ENCODE data around the gene SEC23B. TPM values are rescaled to one million over a fixed set of nuclear protein-coding genes. Genes with fewer than 3 reads are reported as not detected.
"Not testable (repeated sequence)": the region's sequence is repeated elsewhere in the genome, so short reads cannot be mapped to it uniquely, and the experiment has no call there.

The SEC23B gene
- polyA plus RNA-seq, 6 donors from 2014 or later, result 32.5 to 55.5 (median 39.7) TPM

GRCh38 chr20:18504479-18505060, 3.2 kb upstream of the SEC23B start:
- Mint-ChIP-seq H3K27me3 (peaks cover 7 to 34% (median 13%) of the 10 kb centered on the region in 3 donors), H3K27ac (peak overlapping the region in 1 of 6 donors; percentile 13), H3K9me3 (no peaks in the 10 kb centered on the region), H3K36me3 (peaks cover 0 to 8% of the 10 kb centered on the region in 2 donors), H3K4me3 (no peak overlapping the region), H3K4me1 (peaks cover 19 to 27% (median 23%) of the 10 kb centered on the region in 3 donors)
- ATAC-seq (ENCODE audit: low read depth in 2 of 2) (no peak), DNase-seq (no peak)

- H3K9me3 Mint-ChIP-seq, result no peaks in the 10 kb centered on the region
- H3K4me1 Mint-ChIP-seq, result peaks cover 30 to 31% (median 30%) of the 10 kb centered on the region in 3 donors
- H3K27ac Mint-ChIP-seq, result peak overlapping the region; percentile 99 to 100 (median 100)
- ATAC-seq (ENCODE audit: low read depth in 2 of 2) (no peak), DNase-seq (no peak)
- H3K4me3 Mint-ChIP-seq, result peak overlapping the region; percentile 93 to 100 (median 98)
- H3K27me3 Mint-ChIP-seq, result peaks cover 7 to 27% (median 10%) of the 10 kb centered on the region in 3 donors
- peaks cover 6 to 23% of the 10 kb centered on the region in 2 donors for H3K36me3 Mint-ChIP-seq
Measured at GRCh38 chr20:18506744-18507143, 996 bp upstream of the SEC23B start.

GRCh38 chr20:18511571-18511970, 3.8 kb downstream of the SEC23B start:
- H3K27me3 Mint-ChIP-seq, result no peaks in the 10 kb centered on the region
- peaks cover 12 to 26% of the 10 kb centered on the region in 2 donors for H3K36me3 Mint-ChIP-seq
- ATAC-seq (ENCODE audit: low read depth in 2 of 2), result no peak
- no peak overlapping the region for H3K4me3 Mint-ChIP-seq
- no peak for DNase-seq
- peak overlapping the region in 1 of 6 donors; percentile 59 for H3K27ac Mint-ChIP-seq
- H3K9me3 Mint-ChIP-seq, result no peaks in the 10 kb centered on the region
- H3K4me1 Mint-ChIP-seq, result peaks cover 32 to 37% (median 35%) of the 10 kb centered on the region in 3 donors

DNA sequence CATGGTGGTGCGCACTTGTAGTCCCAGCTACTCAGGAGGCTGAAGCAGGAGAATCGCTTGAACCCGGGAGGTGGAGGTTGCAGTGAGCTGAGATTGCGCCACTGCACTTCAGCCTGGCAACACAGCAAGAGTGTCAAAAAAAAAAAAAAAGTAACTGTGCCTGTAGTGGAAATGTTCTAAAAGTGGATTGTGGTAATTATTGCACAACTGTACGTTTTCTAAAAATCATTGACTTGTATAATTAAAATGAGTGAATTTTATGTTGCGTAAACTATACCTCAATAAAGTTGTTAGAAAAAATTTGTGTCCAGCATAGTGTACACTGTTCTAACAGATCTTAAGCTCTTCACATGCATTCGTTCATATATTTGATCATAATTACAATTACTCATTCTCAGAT, 5.5 kb downstream of the SEC23B start:
- Mint-ChIP-seq H3K36me3 (peaks cover 12 to 26% of the 10 kb centered on the region in 2 donors), H3K4me3 (no peak overlapping the region), H3K9me3 (no peaks in the 10 kb centered on the region), H3K4me1 (peaks cover 20 to 25% (median 23%) of the 10 kb centered on the region in 3 donors), H3K27me3 (no peaks in the 10 kb centered on the region), H3K27ac (peak overlapping the region in 1 of 6 donors; percentile 52)
- no peak for ATAC-seq (ENCODE audit: low read depth in 2 of 2)
- DNase-seq, result no peak

DNA sequence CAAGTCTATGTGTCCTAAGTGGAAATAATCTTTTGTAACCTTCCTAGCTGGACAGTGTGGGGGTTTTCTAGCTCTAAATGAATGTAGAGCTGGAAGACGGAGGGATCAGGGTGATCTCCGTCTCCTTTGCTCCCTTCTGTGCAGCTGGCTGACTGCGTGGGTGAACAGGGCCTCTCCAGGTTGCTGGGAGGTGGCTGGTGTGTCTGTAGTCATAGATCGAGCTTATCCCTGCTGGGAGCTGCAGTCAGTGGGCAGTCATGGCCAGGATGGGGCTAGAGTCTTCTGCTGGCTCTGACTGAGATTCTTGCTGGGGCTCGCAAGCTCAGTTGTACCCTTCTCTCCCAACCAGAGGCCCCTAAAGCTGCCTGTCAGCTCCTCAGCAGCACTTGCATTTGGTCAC, 6.4 kb downstream of the SEC23B start:
- Mint-ChIP-seq H3K36me3 (peaks cover 12 to 26% of the 10 kb centered on the region in 2 donors), H3K27me3 (no peaks in the 10 kb centered on the region), H3K27ac (peak overlapping the region in 1 of 6 donors; percentile 69), H3K4me3 (no peak overlapping the region), H3K4me1 (peaks cover 11 to 18% (median 14%) of the 10 kb centered on the region in 3 donors), H3K9me3 (no peaks in the 10 kb centered on the region)
- DNase-seq (no peak), ATAC-seq (ENCODE audit: low read depth in 2 of 2) (no peak)

- Mint-ChIP-seq H3K36me3 (peaks cover 6 to 16% of the 10 kb centered on the region in 2 donors), H3K9me3 (no peaks in the 10 kb centered on the region), H3K4me3 (no peak overlapping the region), H3K27me3 (no peaks in the 10 kb centered on the region), H3K4me1 (peaks cover 3 to 12% (median 11%) of the 10 kb centered on the region in 3 donors), H3K27ac (peak overlapping the region in 1 of 6 donors; percentile 67)
- DNase-seq (no peak), ATAC-seq (ENCODE audit: low read depth in 2 of 2) (no peak)
Measured at GRCh38 chr20:18515973-18516372, 8.2 kb downstream of the SEC23B start.

- not testable (repeated sequence) for H3K4me1 Mint-ChIP-seq; ATAC-seq (ENCODE audit: low read depth in 2 of 2); H3K4me3 Mint-ChIP-seq; H3K9me3 Mint-ChIP-seq; H3K27me3 Mint-ChIP-seq; DNase-seq; H3K27ac Mint-ChIP-seq
- H3K36me3 Mint-ChIP-seq, result peaks cover 8 to 20% of the 10 kb centered on the region in 2 donors
Measured at GRCh38 chr20:18522066-18522465, 14.3 kb downstream of the SEC23B start.

DNA sequence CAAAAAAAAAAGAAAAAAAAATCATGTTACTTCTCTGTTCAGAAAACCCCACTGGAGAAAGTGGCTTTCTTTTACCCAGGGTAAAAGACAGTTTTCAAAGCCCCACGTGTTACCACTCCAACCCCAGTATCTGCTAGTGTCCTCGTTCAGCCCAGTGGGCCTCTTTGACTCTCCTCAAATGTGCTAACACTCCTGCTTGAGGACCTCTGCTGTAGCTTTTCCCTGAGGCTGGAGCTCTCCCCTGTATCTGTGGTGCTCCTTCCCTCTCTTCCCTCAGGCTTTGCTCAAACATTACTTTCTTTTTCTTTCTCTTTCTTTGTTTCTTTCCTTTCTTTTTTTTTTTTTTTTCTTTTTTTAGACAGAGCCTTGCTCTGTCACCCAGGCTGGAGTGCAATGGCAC, 15.3 kb downstream of the SEC23B start:
- H3K36me3 Mint-ChIP-seq, result peaks cover 8 to 28% of the 10 kb centered on the region in 2 donors
- DNase-seq (no peak), ATAC-seq (ENCODE audit: low read depth in 2 of 2) (no peak)
- H3K9me3 Mint-ChIP-seq, result no peaks in the 10 kb centered on the region
- no peaks in the 10 kb centered on the region for H3K4me1 Mint-ChIP-seq
- peak overlapping the region in 1 of 6 donors; percentile 35 for H3K27ac Mint-ChIP-seq
- no peak overlapping the region for H3K4me3 Mint-ChIP-seq
- H3K27me3 Mint-ChIP-seq, result no peaks in the 10 kb centered on the region

DNA sequence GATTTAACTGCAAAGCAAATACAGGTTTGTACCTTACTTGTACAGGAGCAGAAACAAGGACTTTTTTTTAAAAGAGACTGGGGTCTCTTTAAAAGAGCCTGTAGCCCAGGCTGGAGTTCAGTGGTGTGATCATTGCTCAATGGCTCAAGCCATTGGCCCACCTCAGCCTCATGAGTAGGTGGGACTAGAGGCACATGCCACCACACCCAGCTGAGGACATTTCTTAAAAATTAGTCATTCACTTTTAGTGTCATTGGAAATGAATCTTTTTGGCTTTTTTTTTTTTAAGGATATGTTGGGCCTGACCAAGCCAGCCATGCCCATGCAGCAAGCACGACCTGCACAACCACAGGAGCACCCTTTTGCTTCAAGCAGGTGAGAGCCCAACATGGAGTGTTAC, 16.9 kb downstream of the SEC23B start:
- Mint-ChIP-seq H3K27me3 (no peaks in the 10 kb centered on the region), H3K27ac (no peak overlapping the region), H3K9me3 (no peaks in the 10 kb centered on the region), H3K4me1 (no peaks in the 10 kb centered on the region), H3K4me3 (no peak overlapping the region), H3K36me3 (peaks cover 17 to 43% of the 10 kb centered on the region in 2 donors)
- no peak for DNase-seq
- ATAC-seq (ENCODE audit: low read depth in 2 of 2), result no peak

- H3K4me1 Mint-ChIP-seq; H3K9me3 Mint-ChIP-seq; ATAC-seq (ENCODE audit: low read depth in 2 of 2); H3K27ac Mint-ChIP-seq; H3K4me3 Mint-ChIP-seq; DNase-seq; H3K27me3 Mint-ChIP-seq: not testable (repeated sequence)
- H3K36me3 Mint-ChIP-seq, result peaks cover 25 to 52% of the 10 kb centered on the region in 2 donors
Measured at GRCh38 chr20:18526761-18527160, 19.0 kb downstream of the SEC23B start.

GRCh38 chr20:18527339-18527738, 19.6 kb downstream of the SEC23B start:
- ATAC-seq (ENCODE audit: low read depth in 2 of 2) (no peak), DNase-seq (no peak)
- H3K9me3 Mint-ChIP-seq, result no peaks in the 10 kb centered on the region
- peak overlapping the region in 2 of 6 donors; percentile 21 to 84 for H3K27ac Mint-ChIP-seq
- H3K36me3 Mint-ChIP-seq, result peaks cover 29 to 52% of the 10 kb centered on the region in 2 donors
- no peaks in the 10 kb centered on the region for H3K4me1 Mint-ChIP-seq
- no peak overlapping the region for H3K4me3 Mint-ChIP-seq
- no peaks in the 10 kb centered on the region for H3K27me3 Mint-ChIP-seq

DNA sequence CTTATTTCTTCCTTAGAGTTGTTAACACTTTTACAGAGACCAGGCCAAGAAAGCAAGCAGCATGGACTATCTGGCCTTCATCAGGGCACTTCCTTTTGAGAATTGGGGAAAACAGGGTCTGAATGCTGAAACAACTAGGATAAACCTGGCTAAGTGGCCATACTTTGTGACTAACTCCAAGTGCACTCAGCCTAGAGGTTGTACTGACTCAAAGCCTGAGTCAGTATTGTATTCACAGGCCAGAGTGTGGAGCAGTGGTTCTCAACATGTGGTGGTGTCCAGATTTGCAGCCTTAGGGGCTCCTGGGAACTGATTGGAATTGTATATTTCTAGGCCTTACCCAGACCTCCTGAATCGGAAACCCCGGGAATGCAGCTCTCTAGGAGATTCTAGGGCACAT, 20.1 kb downstream of the SEC23B start:
- DNase-seq, result no peak
- peaks cover 34 to 52% of the 10 kb centered on the region in 2 donors for H3K36me3 Mint-ChIP-seq
- H3K27me3 Mint-ChIP-seq, result no peaks in the 10 kb centered on the region
- no peak overlapping the region for H3K4me3 Mint-ChIP-seq
- H3K4me1 Mint-ChIP-seq, result no peaks in the 10 kb centered on the region
- ATAC-seq (ENCODE audit: low read depth in 2 of 2), result no peak
- H3K27ac Mint-ChIP-seq, result peak overlapping the region in 1 of 6 donors; percentile 21
- H3K9me3 Mint-ChIP-seq, result no peaks in the 10 kb centered on the region

- H3K4me3 Mint-ChIP-seq, result no peak overlapping the region
- no peak for DNase-seq
- H3K9me3 Mint-ChIP-seq, result no peaks in the 10 kb centered on the region
- H3K27ac Mint-ChIP-seq, result no peak overlapping the region
- no peaks in the 10 kb centered on the region for H3K4me1 Mint-ChIP-seq
- no peaks in the 10 kb centered on the region for H3K27me3 Mint-ChIP-seq
- H3K36me3 Mint-ChIP-seq, result peaks cover 34 to 50% of the 10 kb centered on the region in 2 donors
- ATAC-seq (ENCODE audit: low read depth in 2 of 2), result no peak
Measured at GRCh38 chr20:18529041-18529440, 21.3 kb downstream of the SEC23B start.

DNA sequence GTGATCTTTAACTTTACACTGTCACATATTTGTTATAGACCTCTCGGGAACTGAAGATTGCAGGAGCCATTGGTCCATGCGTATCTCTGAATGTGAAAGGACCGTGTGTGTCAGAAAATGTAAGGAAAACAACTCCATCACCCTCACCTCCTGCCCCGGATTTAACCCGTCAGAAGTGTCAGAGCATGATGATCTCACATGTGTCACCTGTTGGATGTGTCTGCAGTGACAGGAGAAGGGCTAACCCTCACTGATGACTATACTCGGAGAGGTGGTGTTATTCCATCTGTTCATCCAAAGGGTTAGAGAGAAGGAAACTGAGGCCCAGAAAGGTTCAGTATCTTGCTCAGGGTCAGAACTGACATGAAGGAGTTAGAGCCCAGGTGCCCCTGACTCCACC, 24.9 kb downstream of the SEC23B start:
- Mint-ChIP-seq H3K9me3 (peaks cover 0 to 2% (median 0%) of the 10 kb centered on the region in 7 donors), H3K36me3 (peaks cover 36 to 40% of the 10 kb centered on the region in 2 donors), H3K27ac (no peak overlapping the region), H3K4me3 (no peak overlapping the region), H3K27me3 (no peaks in the 10 kb centered on the region), H3K4me1 (no peaks in the 10 kb centered on the region)
- ATAC-seq (ENCODE audit: low read depth in 2 of 2) (no peak), DNase-seq (no peak)
